Mammary epithelial cell (primary cell): ENCODE results near the gene GRIA2.

Source experiments
- CTCF ChIP-seq, 2 donors: IDR thresholded peaks in 1 of 2; conservative IDR thresholded peaks in 1 of 2; 2 replicates each; pipeline ENCODE4 v1.5.1; 2011 to 2012; ENCODE audit warnings: inconsistent platforms in 2 of 2, low read length in 2 of 2, mild to moderate bottlenecking in 2 of 2, control low read depth in 1 of 2, low read depth in 1 of 2; ENCODE audit not compliant: insufficient read depth in 1 of 2; ENCODE audit errors: extremely low read depth in 1 of 2
- EZH2 ChIP-seq: IDR thresholded peaks from 2 replicates; pipeline ENCODE4 v1.6.1; 2012; ENCODE audit warnings: low read length, inconsistent platforms, borderline replicate concordance

GRCh38 chr4:157185363-157185762 lies 35.2 kb upstream of the GRIA2 start:
- TF ChIP-seq CTCF (conservative IDR thresholded peaks at IDR 0.05 in 1 of 2, IDR thresholded peaks at IDR 0.05 in 1 of 2; ENCODE audit: extremely low read depth in 1 of 2, insufficient read depth in 1 of 2, low read depth in 1 of 2, low read length in 2 of 2) (no peak), EZH2 (no peak)
